Aorta (tissue), 5 donors: Measurements from ENCODE around the gene AMPD3. TPM values are rescaled to one million over a fixed set of nuclear protein-coding genes. Genes with fewer than 3 reads are reported as not detected.

Experiments
- ATAC-seq: fragments of 200-7000 bp; cut with Tn5 transposase; one replicate; pipeline ENCODE4 v1.9.1; 2022; ENCODE audit warnings: moderate library complexity; ENCODE audit not compliant: low FRiP score
- DNase-seq, 2 donors: peaks; one replicate each; pipeline ENCODE4 v3.0.0-alpha.2; 2020
- H3K27ac ChIP-seq, 2 donors: one replicate each; pipeline ENCODE4 v1.5.1; 2013; ENCODE audit warnings: low read length in 2 of 2, mild to moderate bottlenecking in 2 of 2, moderate library complexity in 2 of 2, control low read depth in 1 of 2, inconsistent platforms in 1 of 2, low read depth in 1 of 2
- H3K27me3 ChIP-seq, 2 donors: one replicate each; pipeline ENCODE4 v1.6.1; 2013; ENCODE audit warnings: control low read depth in 1 of 2, low read length in 1 of 2, mild to moderate bottlenecking in 1 of 2, moderate library complexity in 1 of 2; ENCODE audit not compliant: insufficient read depth in 2 of 2, control insufficient read depth in 1 of 2
- H3K36me3 ChIP-seq, 2 donors: one replicate each; pipeline ENCODE4 v1.6.1; 2013; ENCODE audit warnings: control low read depth in 1 of 2, low read length in 1 of 2, mild to moderate bottlenecking in 1 of 2; ENCODE audit not compliant: insufficient read depth in 2 of 2, control insufficient read depth in 1 of 2
- H3K4me1 ChIP-seq, 2 donors: one replicate each; pipeline ENCODE4 v1.6.1; 2013; ENCODE audit warnings: low read length in 2 of 2, control low read depth in 1 of 2, mild to moderate bottlenecking in 1 of 2, moderate library complexity in 1 of 2; ENCODE audit not compliant: insufficient read depth in 2 of 2, control insufficient read depth in 1 of 2
- H3K4me3 ChIP-seq, 2 donors: one replicate each; pipeline ENCODE4 v1.5.1; 2013; ENCODE audit warnings: low read length in 2 of 2, control low read depth in 1 of 2, mild to moderate bottlenecking in 1 of 2
- H3K9me3 ChIP-seq: one replicate; pipeline ENCODE4 v1.6.1; 2013; ENCODE audit warnings: mild to moderate bottlenecking, low read length; ENCODE audit not compliant: control insufficient read depth
- WGBS, 2 donors: extraction: QIAGEN DNeasy Blood & Tissue Kit; methylation state at CpG; one replicate each; pipeline ENCODE4 v1.1.7; 2013; 5-methylcytosine and 5-hydroxymethylcytosine counted together
- intact Hi-C, 2 donors: fragments of 100-400 bp; cut with DNase I; formaldehyde crosslinking; loops; one replicate each; pipeline versions ENCODE4 v1.14.2 to v1.15.0; 2022
- polyA plus RNA-seq, 2 donors: library from polyadenylated mRNA; stranded (reverse); fragments of 200-250 nt; gene quantifications; one replicate each; pipeline ENCODE4 v1.2.3, GENCODE V29; 2013
- total RNA-seq, 2 donors: library from RNA; stranded (reverse); fragmentation: NEBNext Ultra II Directional; extraction: Animal tissue kit (Norgen Biotek cat#: 25700); gene quantifications; one replicate each; pipeline ENCODE4 v1.2.1, GENCODE V29; 2021
- donor health status: healthy with polysubstance abuse.
- donor health status: Bipolar disorder and iron deficiency.
- donor health status: DM: no; HTN: no; CAD: no.
- donor health status: DM: no; HTN: no; CAD: no.
- donor health status: DM: yes; HTN: yes; CAD: no.

Gene AMPD3
- total and polyA plus RNA-seq, 4 donors: 2.5 to 16.9 (median 5.8) TPM

DNA sequence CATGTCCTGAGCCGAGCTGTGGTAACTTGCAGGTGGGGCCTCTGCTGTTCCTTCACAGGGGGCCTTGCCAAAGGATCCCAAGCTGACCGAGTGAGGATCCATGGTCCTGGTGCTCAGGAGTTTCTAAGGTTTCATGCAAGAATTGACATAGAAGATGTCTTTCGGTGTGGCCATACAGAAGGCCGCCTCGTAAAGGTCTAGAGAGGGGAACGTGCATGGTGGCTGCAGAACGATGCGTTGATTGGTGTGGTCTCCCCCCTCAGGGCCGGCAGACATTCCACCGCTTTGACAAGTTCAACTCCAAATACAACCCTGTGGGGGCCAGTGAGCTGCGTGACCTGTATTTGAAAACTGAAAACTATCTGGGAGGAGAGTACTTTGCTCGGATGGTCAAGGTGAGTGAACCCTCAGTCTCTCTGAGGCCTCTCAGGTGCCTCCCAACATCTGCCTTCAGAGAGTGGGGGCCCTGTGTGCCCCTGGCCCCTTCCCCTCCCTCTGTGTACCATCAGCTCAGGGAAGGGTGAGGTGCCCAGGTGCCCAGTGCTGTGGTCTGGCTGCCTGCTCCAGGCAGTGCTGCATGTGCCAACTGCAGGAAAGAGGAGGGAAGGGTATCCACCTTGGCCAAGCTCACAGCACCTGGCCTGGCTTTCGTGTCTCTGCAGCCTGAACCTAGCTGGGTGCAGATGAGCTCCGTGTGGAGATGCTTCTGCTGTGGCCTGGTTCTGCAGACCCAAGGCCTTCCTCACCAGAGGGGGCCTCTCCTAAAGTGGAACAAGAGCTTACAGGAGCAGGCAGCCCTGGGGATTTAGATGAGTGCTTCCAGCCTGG is 39.8 kb downstream of the AMPD3 start:
- DNase-seq (no peak), ATAC-seq (no peak)
- no peaks in the 10 kb centered on the region for H3K36me3 ChIP-seq
- intact Hi-C loops: no loop called here
- WGBS, 2 donors: 93 to 95% methylated on average over 14 of the region's 14 CpGs
- H3K4me3 ChIP-seq: no peak overlapping the region
- H3K27ac ChIP-seq: no peak overlapping the region
- no peaks in the 10 kb centered on the region for H3K27me3 ChIP-seq
- H3K9me3 ChIP-seq: no peaks in the 10 kb centered on the region
- no peaks in the 10 kb centered on the region for H3K4me1 ChIP-seq

DNA sequence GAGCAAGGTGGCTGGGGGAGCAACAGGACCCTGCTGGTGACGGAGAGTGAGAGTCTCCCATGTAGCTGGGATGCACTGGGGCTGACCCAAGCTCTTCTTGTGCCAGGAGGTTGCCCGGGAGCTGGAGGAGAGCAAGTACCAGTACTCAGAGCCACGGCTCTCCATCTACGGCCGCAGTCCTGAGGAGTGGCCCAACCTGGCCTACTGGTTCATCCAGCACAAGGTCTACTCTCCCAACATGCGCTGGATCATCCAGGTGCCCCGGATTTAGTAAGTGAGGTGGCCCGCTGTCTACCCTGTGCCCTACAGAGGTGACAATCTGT is 40.4 kb downstream of the AMPD3 start:
- Histone ChIP-seq H3K4me1 (no peaks in the 10 kb centered on the region), H3K36me3 (no peaks in the 10 kb centered on the region), H3K27ac (no peak overlapping the region), H3K4me3 (no peak overlapping the region), H3K9me3 (no peaks in the 10 kb centered on the region), H3K27me3 (no peaks in the 10 kb centered on the region)
- ATAC-seq (no peak), DNase-seq (no peak)
- 96 to 98% methylated on average over 8 of the region's 8 CpGs for WGBS, 2 donors
- intact Hi-C loops: no loop called here

DNA sequence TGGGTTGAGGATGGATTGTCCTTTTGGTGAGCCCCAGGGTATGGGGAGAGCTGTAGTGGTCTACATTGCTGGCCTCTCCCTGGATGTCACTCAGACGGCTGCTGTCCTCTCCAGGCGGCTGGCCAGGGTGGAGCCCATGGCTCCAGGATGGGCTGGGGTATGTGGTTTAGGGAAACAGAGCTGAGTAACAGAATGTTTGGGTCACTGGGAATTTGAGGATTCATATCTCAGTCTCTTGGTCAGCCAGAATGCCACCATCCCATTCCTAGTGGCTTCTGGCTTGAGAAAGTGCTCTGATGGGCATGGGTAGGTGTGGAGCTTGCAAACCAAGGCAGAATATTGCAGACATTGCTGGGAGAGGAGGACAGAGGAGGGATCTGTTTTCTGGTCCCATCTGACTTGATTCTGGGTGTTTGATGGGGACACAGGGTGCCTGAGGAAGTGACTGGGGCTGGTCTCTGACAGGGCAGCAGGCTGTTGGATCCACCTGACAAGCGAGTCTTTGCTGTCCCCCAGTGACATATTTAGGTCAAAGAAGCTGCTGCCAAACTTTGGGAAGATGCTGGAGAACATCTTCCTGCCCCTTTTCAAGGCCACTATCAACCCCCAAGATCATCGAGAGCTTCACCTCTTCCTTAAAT is 41.4 kb downstream of the AMPD3 start:
- WGBS, 2 donors: 98 to 99% methylated on average over 4 of the region's 4 CpGs
- H3K4me3 ChIP-seq: no peak overlapping the region
- H3K36me3 ChIP-seq: no peaks in the 10 kb centered on the region
- H3K9me3 ChIP-seq: no peaks in the 10 kb centered on the region
- DNase-seq (no peak), ATAC-seq (no peak)
- H3K4me1 ChIP-seq: no peaks in the 10 kb centered on the region
- intact Hi-C loops: no loop called here
- no peak overlapping the region for H3K27ac ChIP-seq
- no peaks in the 10 kb centered on the region for H3K27me3 ChIP-seq

DNA sequence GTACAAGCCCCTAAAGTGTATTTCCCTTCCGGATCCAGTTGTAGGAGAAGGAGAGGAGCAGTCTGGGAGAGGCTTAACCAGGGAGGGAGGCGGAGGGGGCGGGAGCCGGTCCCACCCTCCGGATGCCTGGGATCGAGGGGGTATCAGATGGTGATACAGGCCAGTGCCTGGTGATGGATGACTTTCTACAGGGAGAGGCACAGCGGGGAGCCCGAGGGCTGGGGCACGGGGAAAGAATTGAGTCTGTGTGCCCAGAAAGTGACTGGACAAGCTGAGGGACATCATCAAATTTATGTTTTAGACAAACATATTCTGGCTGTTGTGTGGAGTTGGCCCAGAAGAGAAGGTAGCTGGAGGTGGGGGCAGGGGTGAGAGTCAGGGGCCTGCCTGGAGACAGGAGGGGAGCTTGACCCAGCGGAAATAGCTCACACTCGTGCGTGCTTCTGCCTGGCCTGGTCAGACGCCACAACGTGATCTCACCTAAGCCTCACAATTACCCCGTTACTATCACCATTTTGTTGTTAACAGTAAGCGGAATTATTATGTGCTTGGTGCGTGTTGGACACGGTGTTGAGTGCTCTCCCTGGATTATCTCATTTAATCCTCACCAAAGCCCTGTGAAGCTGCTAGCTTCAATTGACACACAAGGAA is 42.4 kb downstream of the AMPD3 start:
- Histone ChIP-seq H3K36me3 (no peaks in the 10 kb centered on the region), H3K27ac (no peak overlapping the region), H3K4me1 (no peaks in the 10 kb centered on the region), H3K4me3 (no peak overlapping the region), H3K27me3 (no peaks in the 10 kb centered on the region), H3K9me3 (no peaks in the 10 kb centered on the region)
- intact Hi-C loops: no loop called here
- WGBS, 2 donors: 70% methylated on average over 18 of the region's 18 CpGs
- DNase-seq: no peak
- ATAC-seq: no peak

DNA sequence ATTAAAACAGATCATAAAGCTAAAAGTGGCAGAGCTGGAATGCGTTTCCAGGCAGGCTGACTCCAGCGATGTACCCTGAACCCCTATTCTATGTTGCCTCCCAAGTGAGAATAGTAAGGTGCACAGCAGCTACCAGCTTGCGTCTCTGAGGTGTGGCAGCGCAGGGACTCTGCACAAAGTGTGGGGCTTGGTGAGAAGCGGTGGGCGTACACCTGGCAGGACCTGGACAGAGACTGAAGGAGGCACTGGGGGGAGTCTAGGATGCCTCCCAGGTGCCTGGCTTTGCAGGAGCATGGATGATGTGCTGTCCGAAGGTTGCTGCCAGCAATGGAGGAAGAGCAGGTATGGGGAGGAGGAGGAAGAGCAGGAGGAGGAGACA is 42.9 kb downstream of the AMPD3 start:
- ATAC-seq (no peak), DNase-seq (peak in 1 of 2 donors; percentile 69)
- Histone ChIP-seq H3K36me3 (no peaks in the 10 kb centered on the region), H3K4me1 (no peaks in the 10 kb centered on the region), H3K9me3 (no peaks in the 10 kb centered on the region), H3K4me3 (no peak overlapping the region), H3K27me3 (no peaks in the 10 kb centered on the region), H3K27ac (no peak overlapping the region)
- intact Hi-C loops: no loop called here
- 94 to 96% methylated on average over 7 of the region's 7 CpGs for WGBS, 2 donors

DNA sequence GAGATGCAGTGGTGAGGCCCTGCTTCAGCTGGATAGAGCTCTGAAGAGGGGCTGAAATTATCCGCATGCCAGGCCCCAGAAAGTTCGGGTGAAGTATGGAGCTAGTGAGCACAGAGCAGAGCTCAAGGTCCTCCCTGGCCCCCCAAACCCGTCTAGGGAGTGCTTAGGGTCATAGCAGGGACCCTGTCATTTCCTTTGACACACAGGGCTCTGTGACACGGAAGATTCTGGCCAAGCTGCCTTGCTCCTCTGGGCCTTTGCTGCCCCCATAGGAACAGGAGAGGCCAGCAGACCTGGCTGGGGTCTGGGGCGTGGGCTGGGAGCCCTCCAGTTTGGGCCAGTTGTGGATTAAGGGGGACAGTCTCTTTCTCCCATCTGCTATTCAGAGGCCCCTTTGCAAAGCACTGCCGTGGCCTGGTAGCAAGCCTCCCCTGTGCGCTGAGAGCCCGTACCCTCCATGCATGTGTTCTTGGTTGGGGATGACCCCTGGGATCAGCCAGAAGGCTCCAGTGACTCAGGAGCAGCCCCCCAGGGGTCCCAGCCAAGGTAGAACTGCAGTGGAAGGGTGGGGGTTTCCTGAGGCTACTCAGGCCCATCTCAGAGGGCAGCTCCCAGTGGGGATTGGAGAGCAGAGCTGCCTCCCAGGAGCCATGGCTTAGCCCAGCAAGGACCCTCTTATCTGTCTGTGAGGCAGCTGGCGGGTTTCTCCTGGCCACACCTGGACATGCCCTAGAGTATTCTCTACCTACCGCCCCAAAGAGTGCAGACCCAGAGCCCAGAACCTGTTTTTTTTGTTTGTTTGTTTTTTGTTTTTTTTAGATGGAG is 43.6 kb downstream of the AMPD3 start:
- DNase-seq (no peak), ATAC-seq (no peak)
- H3K4me3 ChIP-seq: no peak overlapping the region
- H3K4me1 ChIP-seq: no peaks in the 10 kb centered on the region
- intact Hi-C loops: no loop called here
- no peaks in the 10 kb centered on the region for H3K27me3 ChIP-seq
- no peaks in the 10 kb centered on the region for H3K9me3 ChIP-seq
- H3K27ac ChIP-seq: no peak overlapping the region
- 94 to 96% methylated on average over 10 of the region's 10 CpGs for WGBS, 2 donors
- no peaks in the 10 kb centered on the region for H3K36me3 ChIP-seq

DNA sequence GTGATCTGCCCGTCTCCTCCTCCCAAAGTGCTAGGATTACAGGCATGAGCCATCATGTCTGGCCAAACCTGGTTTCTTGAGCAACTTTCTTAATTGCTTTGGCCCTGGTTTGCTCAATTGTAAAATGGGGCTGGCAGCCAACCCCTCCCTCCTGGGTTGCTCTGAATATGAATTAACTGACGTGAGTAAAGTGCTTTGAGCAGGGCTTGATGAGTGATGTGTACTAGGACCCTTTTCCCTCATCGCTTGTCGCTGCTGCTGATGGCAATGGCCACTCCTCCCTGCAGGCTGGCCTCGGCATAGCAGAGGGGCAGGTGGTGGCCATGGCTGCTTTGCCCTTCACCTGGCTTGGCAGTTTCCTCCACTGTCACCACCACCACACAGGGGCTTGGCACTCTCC is 44.4 kb downstream of the AMPD3 start:
- H3K36me3 ChIP-seq: no peaks in the 10 kb centered on the region
- DNase-seq (no peak), ATAC-seq (no peak)
- H3K4me3 ChIP-seq: no peak overlapping the region
- intact Hi-C loops: no loop called here
- H3K27ac ChIP-seq: no peak overlapping the region
- WGBS, 2 donors: 87 to 89% methylated on average over 5 of the region's 5 CpGs
- H3K9me3 ChIP-seq: no peaks in the 10 kb centered on the region
- H3K27me3 ChIP-seq: no peaks in the 10 kb centered on the region
- no peaks in the 10 kb centered on the region for H3K4me1 ChIP-seq

DNA sequence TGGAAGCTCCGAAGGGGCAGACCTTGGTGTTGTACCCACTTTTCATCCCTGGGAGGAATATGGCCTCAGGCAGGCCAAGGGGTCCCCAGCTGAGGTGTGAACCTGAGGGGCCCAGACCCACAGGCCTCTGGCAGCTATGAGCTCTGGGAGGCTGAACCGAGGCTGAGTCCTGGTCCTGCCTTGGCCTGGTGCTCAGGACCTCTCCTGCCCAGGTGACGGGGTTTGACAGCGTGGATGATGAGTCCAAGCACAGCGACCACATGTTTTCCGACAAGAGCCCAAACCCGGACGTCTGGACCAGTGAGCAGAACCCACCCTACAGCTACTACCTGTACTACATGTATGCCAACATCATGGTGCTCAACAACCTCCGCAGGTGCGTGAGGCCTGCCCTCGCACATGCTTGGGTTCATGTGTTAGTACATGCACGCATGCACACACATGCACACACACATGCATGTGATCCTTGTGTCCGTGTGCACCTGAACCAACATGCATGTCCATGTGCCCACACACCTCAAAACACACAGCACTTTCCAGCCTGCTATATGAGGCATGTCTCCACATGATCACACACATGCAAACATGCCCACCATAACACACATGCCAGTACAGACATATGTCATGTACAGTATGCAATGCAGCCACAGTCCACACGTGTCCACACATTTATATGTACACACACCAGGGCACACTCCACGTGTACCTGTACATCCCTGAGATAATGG is 45.0 kb downstream of the AMPD3 start:
- DNase-seq: no peak
- H3K4me1 ChIP-seq: no peaks in the 10 kb centered on the region
- H3K36me3 ChIP-seq: no peaks in the 10 kb centered on the region
- 94 to 95% methylated on average over 15 of the region's 15 CpGs for WGBS, 2 donors
- no peak for ATAC-seq
- H3K4me3 ChIP-seq: no peak overlapping the region
- intact Hi-C loops: no loop called here
- H3K9me3 ChIP-seq: no peaks in the 10 kb centered on the region
- no peaks in the 10 kb centered on the region for H3K27me3 ChIP-seq
- H3K27ac ChIP-seq: no peak overlapping the region
